ENCODE measurements around the gene UBXN7.

Gene UBXN7

DNA sequence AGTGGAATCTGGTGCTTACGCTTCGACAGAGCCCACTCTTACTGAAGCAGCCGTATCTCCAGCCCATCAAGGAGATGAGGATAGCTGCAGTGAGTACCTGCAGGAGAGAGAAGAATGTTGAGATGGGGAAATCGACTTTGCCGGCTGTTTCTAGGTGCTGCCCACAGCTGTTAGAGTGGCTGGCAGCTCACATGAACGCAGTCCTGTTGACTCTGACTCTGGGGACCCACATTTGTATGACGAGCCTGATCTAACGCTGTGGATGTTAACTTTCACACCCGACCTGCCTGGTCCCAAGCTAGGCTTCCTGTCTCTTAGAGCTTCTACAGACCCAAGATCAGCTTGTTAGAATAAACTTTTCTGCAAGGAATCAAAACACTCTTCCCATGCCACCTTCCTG is 105.3 kb downstream of the UBXN7 start:
- no peak for DNase-seq
- Histone ChIP-seq H3K4me1 (no peaks in the 10 kb centered on the region), H3K27ac (no peak overlapping the region), H3K36me3 (no peaks in the 10 kb centered on the region), H3K27me3 (peaks cover 0 to 5% of the 10 kb centered on the region in 2 donors), H3K4me3 (no peak overlapping the region), H3K9me3 (no peaks in the 10 kb centered on the region)
- TF ChIP-seq, protein P1, sequence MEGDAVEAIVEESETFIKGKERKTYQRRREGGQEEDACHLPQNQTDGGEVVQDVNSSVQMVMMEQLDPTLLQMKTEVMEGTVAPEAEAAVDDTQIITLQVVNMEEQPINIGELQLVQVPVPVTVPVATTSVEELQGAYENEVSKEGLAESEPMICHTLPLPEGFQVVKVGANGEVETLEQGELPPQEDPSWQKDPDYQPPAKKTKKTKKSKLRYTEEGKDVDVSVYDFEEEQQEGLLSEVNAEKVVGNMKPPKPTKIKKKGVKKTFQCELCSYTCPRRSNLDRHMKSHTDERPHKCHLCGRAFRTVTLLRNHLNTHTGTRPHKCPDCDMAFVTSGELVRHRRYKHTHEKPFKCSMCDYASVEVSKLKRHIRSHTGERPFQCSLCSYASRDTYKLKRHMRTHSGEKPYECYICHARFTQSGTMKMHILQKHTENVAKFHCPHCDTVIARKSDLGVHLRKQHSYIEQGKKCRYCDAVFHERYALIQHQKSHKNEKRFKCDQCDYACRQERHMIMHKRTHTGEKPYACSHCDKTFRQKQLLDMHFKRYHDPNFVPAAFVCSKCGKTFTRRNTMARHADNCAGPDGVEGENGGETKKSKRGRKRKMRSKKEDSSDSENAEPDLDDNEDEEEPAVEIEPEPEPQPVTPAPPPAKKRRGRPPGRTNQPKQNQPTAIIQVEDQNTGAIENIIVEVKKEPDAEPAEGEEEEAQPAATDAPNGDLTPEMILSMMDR (IDR thresholded peaks at IDR 0.05): no peak
- intact Hi-C loops (cut with DNase I; ENCODE audit: low total_unique reads): no loop called here

DNA sequence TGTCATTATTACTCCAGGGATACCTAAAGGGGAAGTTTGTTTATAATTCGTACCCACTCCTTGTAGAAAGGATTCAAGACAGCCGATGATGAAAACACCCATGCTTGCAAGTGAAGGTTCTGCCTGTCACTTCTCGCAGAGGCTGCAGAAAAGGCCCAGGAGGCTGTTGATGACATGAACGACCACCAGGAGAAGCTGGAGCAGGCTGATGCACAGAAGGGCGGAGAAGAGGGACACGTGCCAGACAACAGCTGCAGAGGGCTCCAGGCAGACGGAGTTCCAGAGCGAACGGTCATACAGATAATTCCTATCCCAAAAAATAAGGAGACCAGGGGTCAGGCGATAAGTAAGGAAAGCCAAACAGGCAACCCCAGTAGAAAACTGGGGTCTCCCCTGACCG is 108.5 kb downstream of the UBXN7 start:
- TF ChIP-seq, protein P1 (IDR thresholded peaks at IDR 0.05): no peak
- intact Hi-C loops (cut with DNase I; ENCODE audit: low total_unique reads): no loop called here
- no peak for DNase-seq
- H3K4me1 ChIP-seq: peaks cover 0 to 3% (median 0%) of the 10 kb centered on the region in 4 donors
- peaks cover 0 to 3% of the 10 kb centered on the region in 2 donors for H3K27me3 ChIP-seq
- H3K36me3 ChIP-seq: no peaks in the 10 kb centered on the region
- H3K9me3 ChIP-seq: no peaks in the 10 kb centered on the region
- no peak overlapping the region for H3K27ac ChIP-seq
- no peak overlapping the region for H3K4me3 ChIP-seq

DNA sequence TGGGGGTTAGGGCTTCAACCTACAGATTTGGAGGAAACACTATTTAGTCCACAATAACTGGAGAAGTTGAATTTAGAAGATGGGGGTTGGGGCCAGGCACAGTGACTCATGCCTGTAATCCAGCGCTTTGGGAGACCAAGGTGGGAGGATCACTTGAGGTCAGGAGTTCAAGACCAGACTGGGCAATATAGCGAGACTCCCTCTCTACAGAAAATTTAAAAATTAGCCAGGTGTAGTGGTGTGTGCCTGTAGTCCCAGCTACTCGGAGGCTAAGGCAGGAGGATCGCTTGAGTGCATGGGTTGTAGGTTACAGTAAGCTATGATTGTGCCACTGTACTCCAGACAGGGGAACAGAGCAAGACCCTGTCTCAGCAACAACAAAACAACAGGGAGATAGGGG is 109.2 kb downstream of the UBXN7 start:
- intact Hi-C loops (cut with DNase I; ENCODE audit: low total_unique reads): no loop called here
- no peak overlapping the region for H3K27ac ChIP-seq
- no peak for DNase-seq
- TF ChIP-seq, protein P1 (IDR thresholded peaks at IDR 0.05): no peak
- H3K4me1 ChIP-seq: peaks cover 0 to 3% (median 0%) of the 10 kb centered on the region in 4 donors
- peaks cover 0 to 3% of the 10 kb centered on the region in 2 donors for H3K27me3 ChIP-seq
- no peaks in the 10 kb centered on the region for H3K36me3 ChIP-seq
- no peaks in the 10 kb centered on the region for H3K9me3 ChIP-seq
- no peak overlapping the region for H3K4me3 ChIP-seq

DNA sequence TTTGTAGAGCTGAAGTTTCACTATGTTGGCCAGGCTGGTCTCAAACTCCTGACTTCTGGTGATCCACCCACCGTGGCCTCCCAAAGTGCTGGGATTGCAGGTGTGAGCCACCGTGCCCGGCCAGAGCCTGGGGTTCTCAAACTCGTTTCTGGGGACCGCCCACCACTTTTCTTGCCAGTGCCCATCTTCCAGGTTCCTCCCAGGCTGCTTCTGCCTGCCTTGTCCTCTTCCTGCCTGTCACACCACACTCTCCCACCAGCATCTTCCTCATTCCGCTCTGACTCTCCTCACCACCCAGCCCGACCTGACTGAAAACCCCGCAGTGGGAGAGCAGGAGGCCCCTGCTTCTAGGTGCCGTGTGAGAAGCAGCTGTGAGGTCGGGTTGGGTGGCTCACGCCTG is 111.1 kb downstream of the UBXN7 start:
- TF ChIP-seq, protein P1 (IDR thresholded peaks at IDR 0.05): no peak
- no peaks in the 10 kb centered on the region for H3K27me3 ChIP-seq
- H3K36me3 ChIP-seq: no peaks in the 10 kb centered on the region
- H3K9me3 ChIP-seq: no peaks in the 10 kb centered on the region
- no peak overlapping the region for H3K27ac ChIP-seq
- H3K4me1 ChIP-seq: peaks cover 0 to 3% (median 0%) of the 10 kb centered on the region in 4 donors
- intact Hi-C loops (cut with DNase I; ENCODE audit: low total_unique reads): no loop called here
- no peak overlapping the region for H3K4me3 ChIP-seq
- DNase-seq: no peak

DNA sequence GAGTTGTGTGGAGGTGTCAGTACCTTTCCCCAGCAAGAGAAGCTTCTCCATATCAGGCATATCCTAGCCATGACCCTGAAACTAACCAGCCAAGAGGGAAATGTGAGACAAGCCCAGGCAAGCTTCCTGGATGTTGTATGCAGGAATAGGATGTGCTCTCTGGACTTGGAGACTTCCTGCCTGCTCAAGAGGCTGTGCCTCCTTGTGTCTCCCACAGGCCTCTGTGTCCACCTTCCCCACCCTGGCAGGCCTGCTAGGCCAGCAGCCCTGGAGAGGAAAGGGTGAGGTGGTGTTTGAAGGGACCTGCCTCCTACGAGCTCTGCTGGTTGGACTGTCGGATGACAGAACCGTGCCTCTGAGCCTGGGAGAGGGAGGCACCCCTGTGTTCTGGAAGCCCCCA is 112.1 kb downstream of the UBXN7 start:
- no peak overlapping the region for H3K27ac ChIP-seq
- intact Hi-C loops (cut with DNase I; ENCODE audit: low total_unique reads): no loop called here
- H3K9me3 ChIP-seq: no peaks in the 10 kb centered on the region
- no peaks in the 10 kb centered on the region for H3K36me3 ChIP-seq
- H3K4me1 ChIP-seq: peaks cover 0 to 3% (median 0%) of the 10 kb centered on the region in 4 donors
- no peak overlapping the region for H3K4me3 ChIP-seq
- TF ChIP-seq, protein P1 (IDR thresholded peaks at IDR 0.05): no peak
- no peaks in the 10 kb centered on the region for H3K27me3 ChIP-seq
- no peak for DNase-seq

Data from tibial artery (tissue), 4 donors.